Cardiac fibroblast (primary cell): ENCODE data around the gene RECQL5.

Experiments used
- DNase-seq, 2 donors: peaks; one replicate each; pipeline versions ENCODE4 v3.0.0 to v3.0.0-alpha.2; 2010; ENCODE audit warnings: low read depth in 2 of 2
- H3K4me3 ChIP-seq, 2 donors: replicated peaks in 1 of 2; 1 replicate in 1 of 2; 2 replicates in 1 of 2; pipeline ENCODE4 v1.5.1; 2011; ENCODE audit warnings: low read depth in 2 of 2, low read length in 2 of 2, mild to moderate bottlenecking in 2 of 2, moderate library complexity in 1 of 2
- TF ChIP-seq, protein P1 (sequence below): IDR thresholded peaks from one replicate; pipeline ENCODE4 v1.5.1; 2011; ENCODE audit warnings: low read depth, mild to moderate bottlenecking, low read length, inconsistent platforms

The RECQL5 gene

DNA sequence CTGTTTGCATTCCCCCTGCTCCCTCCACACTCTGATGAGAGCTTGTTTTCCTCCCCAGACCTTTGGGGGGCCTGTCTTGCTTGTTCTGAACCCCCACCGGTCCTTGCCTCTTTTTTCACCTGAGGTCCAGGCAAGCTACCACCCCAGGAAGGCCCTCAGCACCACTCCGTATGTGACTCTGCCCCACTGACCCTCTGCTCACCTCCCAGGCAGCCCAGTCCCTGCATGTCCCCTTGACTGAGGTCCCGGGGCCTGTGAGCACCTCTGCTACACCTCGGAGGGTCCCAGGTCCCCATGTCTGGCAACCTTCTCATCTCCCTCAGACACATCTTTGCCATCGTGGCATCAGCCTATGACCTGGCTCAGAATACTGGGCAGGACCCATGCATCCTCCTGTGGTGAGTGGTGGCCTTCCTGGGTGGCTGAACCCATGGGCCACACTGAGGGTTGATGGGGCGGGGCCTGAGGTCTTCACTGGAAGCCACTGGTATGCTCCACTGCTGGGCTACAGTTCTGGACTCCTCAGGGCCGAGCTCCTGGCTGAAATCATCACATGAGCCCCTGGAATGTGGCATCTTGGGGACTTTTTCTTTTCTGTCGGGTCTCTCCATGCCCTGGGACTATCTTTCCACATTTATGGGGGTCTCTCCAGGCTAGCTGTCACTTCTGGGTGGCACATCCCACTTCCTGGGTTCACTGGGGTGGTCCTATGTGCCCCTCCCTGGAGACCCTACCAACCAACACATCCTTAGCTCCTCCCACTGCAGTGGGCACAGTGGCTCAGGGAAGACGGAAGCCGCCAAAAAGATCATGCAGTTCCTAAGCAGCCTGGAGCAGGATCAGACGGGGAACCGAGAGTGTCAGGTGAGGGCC lies 75.9 kb downstream of the RECQL5 start:
- TF ChIP-seq, protein P1, sequence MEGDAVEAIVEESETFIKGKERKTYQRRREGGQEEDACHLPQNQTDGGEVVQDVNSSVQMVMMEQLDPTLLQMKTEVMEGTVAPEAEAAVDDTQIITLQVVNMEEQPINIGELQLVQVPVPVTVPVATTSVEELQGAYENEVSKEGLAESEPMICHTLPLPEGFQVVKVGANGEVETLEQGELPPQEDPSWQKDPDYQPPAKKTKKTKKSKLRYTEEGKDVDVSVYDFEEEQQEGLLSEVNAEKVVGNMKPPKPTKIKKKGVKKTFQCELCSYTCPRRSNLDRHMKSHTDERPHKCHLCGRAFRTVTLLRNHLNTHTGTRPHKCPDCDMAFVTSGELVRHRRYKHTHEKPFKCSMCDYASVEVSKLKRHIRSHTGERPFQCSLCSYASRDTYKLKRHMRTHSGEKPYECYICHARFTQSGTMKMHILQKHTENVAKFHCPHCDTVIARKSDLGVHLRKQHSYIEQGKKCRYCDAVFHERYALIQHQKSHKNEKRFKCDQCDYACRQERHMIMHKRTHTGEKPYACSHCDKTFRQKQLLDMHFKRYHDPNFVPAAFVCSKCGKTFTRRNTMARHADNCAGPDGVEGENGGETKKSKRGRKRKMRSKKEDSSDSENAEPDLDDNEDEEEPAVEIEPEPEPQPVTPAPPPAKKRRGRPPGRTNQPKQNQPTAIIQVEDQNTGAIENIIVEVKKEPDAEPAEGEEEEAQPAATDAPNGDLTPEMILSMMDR = no peak
- H3K4me3 ChIP-seq = no peak overlapping the region
- DNase-seq = no peak

DNA sequence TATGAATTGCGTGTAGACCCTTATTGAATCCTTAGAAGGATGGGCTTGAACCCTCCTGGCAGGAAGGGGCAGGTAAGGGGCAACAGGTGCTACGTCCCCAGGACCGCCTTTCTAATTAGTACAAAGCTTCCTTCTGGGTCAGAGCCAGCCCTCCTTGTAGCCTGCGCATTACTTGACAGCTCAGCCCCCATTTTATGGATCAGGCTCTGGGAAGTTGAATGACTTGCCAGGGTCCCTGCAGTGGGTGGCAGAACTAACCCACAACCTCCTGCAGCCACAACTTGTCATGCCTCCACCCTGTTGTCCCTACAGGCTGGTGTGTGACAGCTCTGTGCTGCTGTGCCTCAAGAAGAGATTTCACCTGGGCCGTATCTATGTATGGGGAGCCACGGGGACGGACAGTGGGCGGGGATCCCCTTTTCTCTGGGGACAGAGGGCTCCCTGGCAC lies 76.6 kb downstream of the RECQL5 start:
- H3K4me3 ChIP-seq = no peak overlapping the region
- no peak for DNase-seq
- TF ChIP-seq, protein P1 = no peak

DNA sequence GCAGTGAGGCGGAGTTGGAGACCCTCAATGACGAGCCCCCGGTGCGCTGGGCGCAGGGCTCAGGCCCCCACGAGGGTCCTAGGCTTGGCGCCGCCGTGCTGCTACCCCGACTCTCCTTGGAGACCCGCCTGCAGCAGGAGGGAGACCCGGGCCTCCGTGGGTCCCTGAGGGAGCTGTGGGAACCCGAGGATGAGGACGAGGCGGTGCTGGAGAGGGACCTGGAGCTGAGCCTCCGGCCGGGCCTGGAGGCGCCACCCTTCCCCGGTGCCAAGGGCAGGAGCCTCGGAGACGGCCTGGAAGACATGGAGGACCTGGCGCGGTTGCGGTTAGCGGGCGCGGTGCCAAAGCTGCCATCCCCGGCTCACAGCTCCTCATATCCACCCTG lies 77.0 kb downstream of the RECQL5 start:
- TF ChIP-seq, protein P1 = no peak
- peak overlapping the region in 1 of 2 donors; percentile 51 for H3K4me3 ChIP-seq
- no peak for DNase-seq

DNA sequence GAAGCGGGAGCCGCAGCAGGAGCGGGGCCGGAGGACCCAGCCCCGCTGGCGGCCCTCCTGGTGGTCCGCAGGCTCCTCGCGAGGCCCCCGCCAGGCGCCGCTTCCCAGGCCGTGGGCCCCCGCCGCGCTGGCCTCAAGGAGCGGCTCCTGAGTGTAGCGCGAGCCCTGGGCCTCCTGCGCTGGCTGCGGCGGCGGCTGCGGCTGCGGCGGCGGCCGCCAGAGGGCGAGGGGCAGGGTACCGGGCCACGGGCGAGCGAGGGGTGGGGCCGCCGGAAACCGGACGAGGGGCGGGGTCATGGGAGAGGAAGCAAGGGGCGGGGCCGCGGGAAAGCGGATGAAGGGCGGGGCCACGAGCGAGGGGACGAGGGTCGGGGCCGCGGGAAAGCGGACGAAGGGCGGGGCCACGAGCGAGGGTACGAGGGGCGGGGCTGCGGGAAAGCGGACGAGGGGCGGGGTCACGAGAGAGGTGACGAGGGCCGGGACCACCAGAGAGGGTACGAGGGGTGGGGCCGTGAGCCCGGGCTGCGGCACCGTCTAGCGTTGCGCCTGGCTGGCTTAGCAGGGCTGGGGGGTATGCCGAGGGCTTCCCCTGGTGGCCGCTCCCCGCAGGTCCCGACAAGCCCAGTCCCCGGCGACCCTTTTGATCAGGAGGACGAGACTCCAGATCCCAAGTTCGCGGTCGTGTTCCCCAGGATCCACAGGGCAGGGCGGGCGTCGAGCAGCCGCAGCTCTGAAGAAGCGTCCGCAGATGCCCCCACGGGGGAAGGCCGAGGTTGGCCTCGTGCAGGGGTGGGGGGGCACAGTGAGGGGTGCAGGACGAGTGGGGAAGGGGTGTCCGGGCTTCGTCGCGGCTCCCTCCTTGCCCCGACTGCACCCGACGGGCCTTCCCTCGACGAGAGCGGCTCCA lies 77.7 kb downstream of the RECQL5 start:
- peak; percentile 78 to 89 for DNase-seq
- TF ChIP-seq, protein P1 = no peak
- peak overlapping the region; percentile 51 to 55 for H3K4me3 ChIP-seq

DNA sequence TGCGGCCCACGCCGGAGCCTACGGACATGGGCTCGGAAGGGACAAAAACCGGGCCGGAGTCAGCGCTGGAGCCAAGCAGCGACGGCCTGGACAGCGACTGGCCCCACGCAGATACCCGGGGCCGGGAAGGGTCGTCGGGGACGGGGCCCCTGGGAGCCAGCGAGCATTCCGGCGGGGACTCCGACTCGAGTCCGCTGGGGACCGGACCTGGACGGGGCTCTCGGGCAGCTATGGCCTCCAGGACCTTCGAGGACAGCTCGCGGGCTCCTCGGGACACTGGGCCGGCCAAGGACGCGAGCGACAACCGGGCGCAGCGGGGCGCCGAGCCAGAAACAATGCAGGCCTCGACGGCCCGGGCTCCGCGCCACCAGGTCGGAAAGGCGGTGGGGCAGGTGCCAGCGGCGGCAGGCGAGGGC lies 78.3 kb downstream of the RECQL5 start:
- H3K4me3 ChIP-seq = peak overlapping the region; percentile 21
- TF ChIP-seq, protein P1 = no peak
- DNase-seq = no peak

DNA sequence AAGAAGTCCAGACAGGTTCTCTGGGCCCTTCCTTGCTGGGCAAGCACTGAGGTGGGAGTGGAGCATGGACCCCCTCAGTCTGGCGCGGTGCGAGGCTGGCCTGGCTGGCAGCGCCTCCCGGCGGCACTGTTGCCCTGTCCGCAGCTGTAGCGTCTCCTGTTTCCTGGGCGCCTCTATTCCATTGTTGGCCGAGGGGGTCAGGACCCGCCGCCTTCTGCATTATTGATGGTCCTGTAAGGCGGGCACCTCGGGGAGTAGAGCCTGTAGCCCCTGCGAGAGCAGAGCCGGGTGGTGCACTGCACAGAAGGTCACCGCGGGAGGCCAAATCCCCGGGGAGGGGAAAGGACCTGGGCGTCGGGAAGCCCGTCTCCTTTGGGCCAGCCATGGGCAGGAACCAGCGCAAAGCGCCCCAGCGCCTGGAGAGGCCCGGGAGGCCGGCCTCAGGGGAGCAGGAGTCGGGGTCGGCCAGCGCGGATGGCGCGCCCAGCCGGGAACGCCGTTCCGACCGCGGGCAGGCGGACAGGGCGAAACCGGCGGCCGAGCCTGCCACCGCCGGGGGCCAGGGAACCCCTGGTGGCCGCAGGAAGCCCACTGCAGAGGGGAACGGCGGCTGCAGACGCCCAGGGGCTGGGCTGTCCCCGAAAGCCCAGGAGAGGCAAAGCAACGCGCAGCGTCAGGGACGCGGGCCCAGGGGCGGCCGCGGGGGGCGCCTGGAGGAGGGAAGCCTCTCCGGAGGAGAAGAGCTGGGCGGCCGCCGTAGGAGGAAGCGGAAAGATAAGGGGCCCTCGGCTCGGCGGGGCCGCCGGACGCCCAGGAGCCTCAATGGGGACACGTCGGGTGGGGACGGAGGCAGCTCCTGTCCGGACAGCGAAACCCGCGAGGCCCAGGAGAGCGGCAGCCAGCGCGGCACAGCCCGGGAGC lies 79.0 kb downstream of the RECQL5 start, which contains the start of gene MYO15B:
Gene MYO15B, plus strand, starts transcription at position 126 of the 921 bp plus-strand sequence. Its CDS starts 258 bp downstream, at position 384.
- TF ChIP-seq, protein P1 = peak; percentile 5
- peak within 1 kb of the TSS in 1 of 2 donors; percentile 21 for H3K4me3 ChIP-seq
- peak in 1 of 2 donors; percentile 12 for DNase-seq
